Measurements from ENCODE around the gene HARBI1.

- TF ChIP-seq, protein P1, sequence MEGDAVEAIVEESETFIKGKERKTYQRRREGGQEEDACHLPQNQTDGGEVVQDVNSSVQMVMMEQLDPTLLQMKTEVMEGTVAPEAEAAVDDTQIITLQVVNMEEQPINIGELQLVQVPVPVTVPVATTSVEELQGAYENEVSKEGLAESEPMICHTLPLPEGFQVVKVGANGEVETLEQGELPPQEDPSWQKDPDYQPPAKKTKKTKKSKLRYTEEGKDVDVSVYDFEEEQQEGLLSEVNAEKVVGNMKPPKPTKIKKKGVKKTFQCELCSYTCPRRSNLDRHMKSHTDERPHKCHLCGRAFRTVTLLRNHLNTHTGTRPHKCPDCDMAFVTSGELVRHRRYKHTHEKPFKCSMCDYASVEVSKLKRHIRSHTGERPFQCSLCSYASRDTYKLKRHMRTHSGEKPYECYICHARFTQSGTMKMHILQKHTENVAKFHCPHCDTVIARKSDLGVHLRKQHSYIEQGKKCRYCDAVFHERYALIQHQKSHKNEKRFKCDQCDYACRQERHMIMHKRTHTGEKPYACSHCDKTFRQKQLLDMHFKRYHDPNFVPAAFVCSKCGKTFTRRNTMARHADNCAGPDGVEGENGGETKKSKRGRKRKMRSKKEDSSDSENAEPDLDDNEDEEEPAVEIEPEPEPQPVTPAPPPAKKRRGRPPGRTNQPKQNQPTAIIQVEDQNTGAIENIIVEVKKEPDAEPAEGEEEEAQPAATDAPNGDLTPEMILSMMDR (IDR thresholded peaks at IDR 0.05) = no peak
- no peak for TF ChIP-seq POLR2A (IDR thresholded peaks at IDR 0.05)
Measured at GRCh38 chr11:46631676-46632075, 14.6 kb upstream of the HARBI1 start.
